ENCODE measurements around the gene SMTNL2.

- no peak for TF ChIP-seq YY1 (IDR thresholded peaks at IDR 0.05; ENCODE audit: low read depth)
- no peak for TF ChIP-seq CTCF (IDR thresholded peaks at IDR 0.05)
- TF ChIP-seq POLR2AphosphoS5 (IDR thresholded peaks at IDR 0.05; ENCODE audit: low read depth, low read length): no peak
- TF ChIP-seq MAX (IDR thresholded peaks at IDR 0.05; ENCODE audit: low read depth): no peak
- no peak for TF ChIP-seq CHD2 (IDR thresholded peaks at IDR 0.05; ENCODE audit: low read length, partially characterized antibody)
- no peak for TF ChIP-seq USF2 (IDR thresholded peaks at IDR 0.05; ENCODE audit: borderline replicate concordance, low read depth, low read length)
These were observed 47.1 kb downstream of the SMTNL2 start for GRCh38 chr17:4631431-4631830.

All from SK-N-SH (cell line).